CD4-positive, alpha-beta T cell treated with Interleukin-2 at 100 ng/mL for 4 hours (primary cell): ENCODE data around the gene OR2D3.
"Not testable (repeated sequence)": the region's sequence is repeated elsewhere in the genome, so short reads cannot be mapped to it uniquely, and the experiment has no call there.

Experiments
- DNase-seq: peaks from one replicate; pipeline ENCODE4 v3.0.0-alpha.2; 2020; ENCODE audit warnings: low spot score

Gene OR2D3

GRCh38 chr11:6928916-6929315 is 8.1 kb downstream of the OR2D3 start:
- DNase-seq: no peak

- no peak for DNase-seq
Observed at GRCh38 chr11:6931146-6931713, 10.4 kb downstream of the OR2D3 start.

GRCh38 chr11:6932145-6932544 is 11.3 kb downstream of the OR2D3 start:
- no peak for DNase-seq

GRCh38 chr11:6941970-6942369 is 21.2 kb downstream of the OR2D3 start:
- DNase-seq: no peak

- no peak for DNase-seq
Observed at GRCh38 chr11:6943131-6943530, 22.3 kb downstream of the OR2D3 start.

GRCh38 chr11:6954248-6954647 is 33.4 kb downstream of the OR2D3 start:
- DNase-seq: not testable (repeated sequence)

GRCh38 chr11:6962141-6962540 is 41.3 kb downstream of the OR2D3 start:
- no peak for DNase-seq

GRCh38 chr11:6962673-6963072 is 41.9 kb downstream of the OR2D3 start:
- no peak for DNase-seq

GRCh38 chr11:6968816-6969215 is 48.0 kb downstream of the OR2D3 start:
- DNase-seq: no peak

GRCh38 chr11:6969854-6970253 is 49.1 kb downstream of the OR2D3 start:
- not testable (repeated sequence) for DNase-seq
